ENCODE measurements around the gene ADRA2B.

Gene ADRA2B

GRCh38 chr2:96103187-96103601, 13.2 kb downstream of the ADRA2B start:
- DNase-seq: no peak

- DNase-seq: no peak
Observed at GRCh38 chr2:96102596-96103186, 13.7 kb downstream of the ADRA2B start.

- DNase-seq: no peak
Observed at GRCh38 chr2:96100893-96101304, 15.5 kb downstream of the ADRA2B start.

- DNase-seq: no peak
Observed at GRCh38 chr2:96099861-96100798, 16.2 kb downstream of the ADRA2B start.

- DNase-seq: no peak
Observed at GRCh38 chr2:96098900-96099590, 17.3 kb downstream of the ADRA2B start.

GRCh38 chr2:96097951-96098823, 18.2 kb downstream of the ADRA2B start:
- no peak for DNase-seq

- no peak for DNase-seq
Observed at GRCh38 chr2:96097441-96097840, 18.9 kb downstream of the ADRA2B start.

GRCh38 chr2:96095116-96095636, 21.2 kb downstream of the ADRA2B start:
- DNase-seq: no peak

- DNase-seq: no peak
Observed at GRCh38 chr2:96093528-96093927, 22.8 kb downstream of the ADRA2B start.

GRCh38 chr2:96092951-96093350, 23.4 kb downstream of the ADRA2B start:
- no peak for DNase-seq

- no peak for DNase-seq
Observed at GRCh38 chr2:96092573-96092877, 23.8 kb downstream of the ADRA2B start.

- DNase-seq: no peak
Observed at GRCh38 chr2:96091711-96092572, 24.4 kb downstream of the ADRA2B start.

- no peak for DNase-seq
Observed at GRCh38 chr2:96091141-96091710, 25.1 kb downstream of the ADRA2B start.

GRCh38 chr2:96090196-96090926, 26.0 kb downstream of the ADRA2B start:
- DNase-seq: no peak

GRCh38 chr2:96089356-96090195, 26.8 kb downstream of the ADRA2B start:
- DNase-seq: no peak

GRCh38 chr2:96088340-96089335, 27.7 kb downstream of the ADRA2B start:
- DNase-seq: no peak

GRCh38 chr2:96087130-96087529, 29.2 kb downstream of the ADRA2B start:
- no peak for DNase-seq

All from fibroblast of skin of scalp (primary cell).